ENCODE results near the gene NRXN3.
A peak's percentile ranks its signal among the peaks of the same experiment; 100 is the strongest.
"Not testable (repeated sequence)": the region's sequence is repeated elsewhere in the genome, so short reads cannot be mapped to it uniquely, and the experiment has no call there.

NRXN3 gene

DNA sequence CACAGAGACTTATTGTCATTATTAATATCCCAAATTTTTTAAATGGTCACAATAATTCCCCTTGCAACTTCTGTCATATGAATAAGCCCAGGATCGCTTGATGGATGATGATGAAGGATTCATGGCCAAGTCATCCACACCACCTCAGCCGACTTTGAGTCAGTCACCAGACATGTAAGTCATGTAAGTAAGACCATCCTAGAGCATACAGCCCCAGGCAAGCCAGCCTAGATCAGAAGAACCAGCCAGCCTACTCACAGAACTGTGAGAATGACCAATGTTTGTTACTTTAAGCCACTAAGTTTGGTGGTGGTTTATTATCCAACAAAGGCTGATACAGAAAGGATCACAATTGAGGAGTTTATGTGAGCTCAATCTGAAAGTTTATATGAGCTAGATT is 341.8 kb downstream of the NRXN3 start:
- in situ Hi-C loops (cut with MboI; ENCODE audit: low pct_unique_long_range_greater_than_20kb, low sequenced_read_pairs) = no loop called here
- no peak for DNase-seq

DNA sequence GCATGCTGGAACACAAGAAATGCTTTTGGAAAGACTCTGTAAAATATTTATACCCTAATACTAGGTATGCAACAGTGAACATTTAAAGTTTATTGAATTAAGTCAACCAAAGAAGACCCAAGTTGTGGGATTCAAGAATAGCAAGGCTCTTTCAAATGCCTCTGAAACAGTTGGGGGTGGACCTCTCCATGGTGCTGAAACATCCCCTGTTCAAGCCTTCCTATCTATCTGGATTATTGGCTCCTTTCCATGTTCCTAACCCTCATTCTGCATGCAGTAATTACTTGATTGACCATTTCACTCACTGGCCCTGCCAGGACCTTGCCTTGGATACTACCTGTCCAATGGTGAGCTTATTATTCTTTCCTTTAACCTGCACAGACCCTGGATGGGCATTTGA is 349.7 kb downstream of the NRXN3 start:
- peak; percentile 20 for DNase-seq
- in situ Hi-C loops (cut with MboI; ENCODE audit: low pct_unique_long_range_greater_than_20kb, low sequenced_read_pairs) = no loop called here

DNA sequence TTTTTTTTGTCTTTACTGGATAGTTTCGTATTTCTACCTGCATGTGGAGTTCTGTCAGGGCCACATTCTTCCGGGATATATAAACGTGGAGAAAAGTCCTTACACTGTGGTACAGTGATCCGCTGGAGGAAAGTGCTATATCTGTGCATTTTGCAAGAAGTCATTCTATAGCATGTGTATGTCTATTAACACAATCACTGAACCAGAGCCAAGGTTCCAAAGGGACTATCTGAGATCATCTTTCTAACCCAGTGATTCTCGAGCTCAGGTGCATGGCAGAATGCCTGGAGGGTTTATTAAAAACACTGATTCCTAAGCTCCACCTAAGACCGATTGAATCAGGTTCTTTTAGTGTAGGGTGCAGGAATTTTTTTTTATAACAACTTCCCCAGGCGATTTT is 354.0 kb downstream of the NRXN3 start:
- no peak for DNase-seq
- in situ Hi-C loops (cut with MboI; ENCODE audit: low pct_unique_long_range_greater_than_20kb, low sequenced_read_pairs) = no loop called here

DNA sequence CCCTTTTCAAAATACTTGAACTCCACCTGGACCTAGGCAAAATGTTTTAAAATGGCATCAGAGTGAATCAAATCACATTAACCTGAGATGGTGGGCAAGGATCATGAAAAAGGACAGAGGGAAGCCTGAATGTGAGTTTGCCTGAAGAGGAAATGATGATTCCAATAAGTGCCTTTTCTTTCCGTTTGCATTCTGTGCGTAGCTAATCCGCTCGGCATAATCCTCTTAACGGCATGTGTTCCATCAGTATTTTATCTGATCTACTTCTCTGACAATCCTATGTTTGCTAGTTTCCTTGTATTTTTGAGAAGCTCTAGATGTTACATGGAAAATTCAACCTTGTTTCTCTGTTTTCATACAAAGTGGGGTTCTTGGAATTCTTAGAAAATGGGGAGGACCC is 354.6 kb downstream of the NRXN3 start:
- no peak for DNase-seq
- in situ Hi-C loops (cut with MboI; ENCODE audit: low pct_unique_long_range_greater_than_20kb, low sequenced_read_pairs) = no loop called here

DNA sequence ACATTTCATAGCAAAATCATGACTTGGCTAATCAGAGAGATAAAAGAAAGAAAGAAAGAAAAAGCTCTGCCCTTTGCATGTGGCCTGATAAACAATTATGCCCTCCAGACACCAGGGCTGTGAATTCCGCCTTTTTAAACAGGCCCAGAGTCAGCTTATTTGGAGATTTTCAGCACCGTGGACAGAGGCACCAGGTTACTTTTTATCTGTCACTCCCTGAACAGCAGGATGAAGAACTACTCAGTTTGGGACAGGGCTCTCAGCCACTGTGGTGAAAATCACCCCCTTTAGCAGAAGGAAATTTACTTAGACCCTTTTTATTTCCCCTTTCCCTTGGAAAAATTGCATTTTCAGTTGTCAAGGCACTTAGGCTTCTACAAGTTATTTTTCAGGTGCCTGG is 359.9 kb downstream of the NRXN3 start:
- peak; percentile 29 for DNase-seq
- in situ Hi-C loops (cut with MboI; ENCODE audit: low pct_unique_long_range_greater_than_20kb, low sequenced_read_pairs) = no loop called here

DNA sequence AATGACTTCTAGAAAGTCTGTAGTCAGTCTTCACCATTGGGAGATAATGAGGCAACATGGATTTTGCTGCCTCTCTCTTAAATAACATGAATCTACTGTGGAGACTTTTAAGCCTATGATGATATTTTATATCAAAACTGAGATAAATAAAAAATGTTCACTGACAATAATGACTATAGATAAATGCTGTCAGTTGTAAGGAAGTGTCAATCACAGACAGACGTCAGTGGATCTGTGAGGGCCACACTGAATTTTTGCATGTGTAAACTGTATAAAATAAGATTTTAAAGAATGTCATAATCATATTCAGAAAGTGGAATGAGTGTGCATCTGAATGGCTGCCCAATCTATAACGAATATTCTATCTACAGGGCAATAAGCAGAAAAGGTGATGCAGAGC is 364.0 kb downstream of the NRXN3 start:
- in situ Hi-C loops (cut with MboI; ENCODE audit: low pct_unique_long_range_greater_than_20kb, low sequenced_read_pairs) = no loop called here

DNA sequence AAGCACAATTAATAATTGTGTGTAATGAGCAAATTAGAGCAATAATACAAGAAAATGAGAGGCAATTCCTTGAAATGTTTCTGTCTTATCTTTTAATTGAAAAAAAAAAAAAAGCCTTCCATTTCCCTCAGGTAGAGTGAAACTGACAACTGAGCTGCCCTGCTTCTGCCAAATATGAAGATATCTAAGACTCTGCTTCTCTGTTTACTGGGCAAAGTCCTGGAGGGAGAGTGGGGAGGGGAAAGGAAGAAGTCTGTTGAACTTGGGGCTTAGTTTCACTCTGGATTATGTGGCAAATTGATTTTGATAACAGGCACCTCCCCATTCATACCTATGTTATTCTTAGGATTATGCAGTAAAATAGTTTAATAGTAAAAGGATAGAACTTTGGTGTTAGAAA is 364.9 kb downstream of the NRXN3 start:
- no peak for DNase-seq
- in situ Hi-C loops (cut with MboI; ENCODE audit: low pct_unique_long_range_greater_than_20kb, low sequenced_read_pairs) = no loop called here

More for the DNA sequence above, 364.0 kb downstream of the NRXN3 start:
- DNase-seq = no peak

DNA sequence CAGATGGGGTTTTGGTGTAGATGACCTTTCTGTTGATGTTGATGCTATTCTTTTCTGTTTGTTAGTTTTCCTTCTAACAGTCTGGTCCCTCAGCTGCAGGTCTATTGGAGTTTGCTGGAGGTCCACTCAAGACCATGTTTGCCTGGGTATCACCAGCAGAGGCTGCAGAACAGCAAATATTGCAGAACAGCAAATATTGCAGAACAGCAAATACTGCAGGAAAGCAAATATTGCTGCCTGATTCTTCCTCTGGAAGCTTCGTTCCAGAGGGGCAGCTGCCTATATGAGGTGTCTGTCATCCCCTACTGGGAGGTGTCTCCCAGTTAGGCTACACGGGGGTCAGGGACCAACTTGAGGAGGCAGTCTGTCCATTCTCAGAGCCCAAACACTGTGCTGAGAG is 371.6 kb downstream of the NRXN3 start:
- in situ Hi-C loops (cut with MboI; ENCODE audit: low pct_unique_long_range_greater_than_20kb, low sequenced_read_pairs); DNase-seq: not testable (repeated sequence)

DNA sequence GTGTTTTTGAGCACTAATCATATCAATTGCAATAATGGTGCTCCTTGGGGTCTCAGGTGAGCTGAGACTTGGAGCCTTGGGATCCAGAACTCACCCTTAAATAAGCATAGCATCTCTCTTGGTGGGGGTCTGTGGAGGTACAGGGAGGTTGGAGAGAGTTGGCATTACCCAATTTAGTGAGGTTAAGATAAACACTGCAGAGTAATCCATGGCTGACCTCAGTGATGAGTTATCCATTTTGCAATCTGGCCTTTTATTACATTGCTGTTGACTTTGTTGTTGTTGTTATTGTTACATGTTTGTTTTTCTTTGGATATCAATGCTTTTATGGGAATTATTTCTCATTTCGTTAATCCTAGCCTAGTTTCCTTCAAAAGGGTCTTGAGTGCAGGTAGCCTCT is 373.3 kb downstream of the NRXN3 start:
- DNase-seq = no peak
- in situ Hi-C loops (cut with MboI; ENCODE audit: low pct_unique_long_range_greater_than_20kb, low sequenced_read_pairs) = no loop called here

DNA sequence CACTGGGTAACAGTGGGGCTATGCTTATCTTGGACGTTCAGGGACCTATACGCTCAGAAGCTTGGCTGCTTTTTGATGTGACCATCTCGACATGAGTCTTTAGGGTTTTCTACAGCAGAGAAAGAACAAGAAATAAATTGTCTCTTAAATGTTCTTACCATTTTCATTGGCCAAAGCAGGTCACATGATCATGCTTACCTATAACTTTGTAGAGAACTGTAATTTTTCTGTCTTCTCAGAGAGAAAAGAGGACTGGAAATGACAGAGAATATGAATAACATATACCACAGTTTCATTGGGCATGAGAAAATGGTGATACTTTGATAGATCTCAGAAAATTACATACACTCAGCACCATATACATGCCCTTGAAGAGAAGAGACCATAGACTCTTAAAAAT is 390.9 kb downstream of the NRXN3 start:
- in situ Hi-C loops (cut with MboI; ENCODE audit: low pct_unique_long_range_greater_than_20kb, low sequenced_read_pairs) = no loop called here
- DNase-seq = no peak

DNA sequence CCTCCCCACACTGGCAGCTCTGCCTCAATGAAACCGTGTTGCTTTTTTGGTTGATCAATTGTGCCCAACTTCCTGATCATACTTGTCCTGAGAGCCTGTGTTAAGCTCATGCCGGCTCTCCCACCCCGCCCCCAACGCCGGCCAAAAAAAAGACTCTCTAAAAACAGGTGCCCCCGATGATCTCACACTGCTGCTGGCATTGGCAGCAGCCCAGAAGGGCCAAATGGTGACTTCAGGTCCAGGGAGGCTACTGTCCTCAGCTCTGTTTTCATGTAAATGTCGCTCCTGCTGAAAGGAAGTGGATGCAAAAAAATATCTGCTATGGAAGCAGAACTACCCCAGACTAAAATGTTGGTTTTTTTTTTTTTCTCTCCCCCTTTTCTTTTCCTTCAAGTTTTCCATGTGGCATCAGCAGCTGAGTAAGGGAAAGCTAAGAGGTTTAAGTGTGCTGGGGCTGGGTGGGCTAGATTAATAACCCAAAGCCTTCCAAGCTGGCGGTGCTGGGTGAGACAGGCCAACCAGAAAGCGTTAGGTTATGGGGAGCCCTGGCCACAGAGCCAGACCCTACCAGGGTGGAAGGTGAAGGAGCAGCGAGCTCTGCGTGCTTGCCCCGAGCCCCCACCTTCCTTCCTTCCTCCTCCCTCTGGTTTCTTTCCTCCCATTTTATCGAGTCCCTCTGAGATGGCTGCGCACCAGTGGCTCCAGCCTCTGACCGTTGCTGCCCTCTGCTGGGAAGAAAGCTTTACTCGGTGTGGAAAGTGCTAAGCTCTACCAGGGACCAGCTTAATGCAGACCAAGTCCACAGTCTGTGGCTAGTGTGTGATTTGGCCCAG is 396.1 kb downstream of the NRXN3 start:
- in situ Hi-C loops (cut with MboI; ENCODE audit: low pct_unique_long_range_greater_than_20kb, low sequenced_read_pairs) = no loop called here
- DNase-seq = peak; percentile 79

DNA sequence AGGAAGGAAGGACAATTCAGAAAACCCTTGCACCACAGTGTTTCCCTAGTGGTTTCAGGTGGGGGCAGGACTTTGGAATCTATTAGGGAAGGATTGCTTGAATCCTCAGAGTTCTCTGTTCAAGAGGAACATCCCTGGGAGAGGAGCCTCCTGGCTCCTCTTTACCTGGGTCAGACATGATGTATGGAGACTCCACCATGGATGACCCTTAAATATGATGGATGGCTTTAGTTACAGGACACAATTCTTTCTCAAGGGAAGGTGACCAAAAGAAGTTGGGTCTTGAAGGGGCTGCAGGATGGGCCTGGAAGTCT is 396.6 kb downstream of the NRXN3 start:
- in situ Hi-C loops (cut with MboI; ENCODE audit: low pct_unique_long_range_greater_than_20kb, low sequenced_read_pairs) = no loop called here
- no peak for DNase-seq

DNA sequence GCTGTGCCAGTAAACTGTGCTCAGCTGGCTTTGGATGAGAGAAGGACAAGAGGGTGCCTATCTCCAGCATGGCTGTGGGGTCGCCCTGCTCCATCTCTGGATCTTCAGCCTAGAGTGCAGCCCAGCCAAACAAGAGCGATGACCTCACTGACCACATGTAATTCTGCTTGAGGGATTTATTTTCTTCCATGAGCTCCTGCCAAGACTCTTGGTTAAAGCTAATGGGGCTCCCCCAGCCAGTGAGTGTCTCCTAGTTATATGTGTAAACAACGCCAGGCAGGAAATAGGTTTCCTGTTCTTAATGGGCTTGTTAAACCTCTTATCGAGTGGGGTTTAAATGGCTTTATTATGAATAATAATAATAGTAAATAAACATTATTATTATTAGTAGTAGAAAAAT is 397.2 kb downstream of the NRXN3 start:
- DNase-seq = no peak
- in situ Hi-C loops (cut with MboI; ENCODE audit: low pct_unique_long_range_greater_than_20kb, low sequenced_read_pairs) = no loop called here

DNA sequence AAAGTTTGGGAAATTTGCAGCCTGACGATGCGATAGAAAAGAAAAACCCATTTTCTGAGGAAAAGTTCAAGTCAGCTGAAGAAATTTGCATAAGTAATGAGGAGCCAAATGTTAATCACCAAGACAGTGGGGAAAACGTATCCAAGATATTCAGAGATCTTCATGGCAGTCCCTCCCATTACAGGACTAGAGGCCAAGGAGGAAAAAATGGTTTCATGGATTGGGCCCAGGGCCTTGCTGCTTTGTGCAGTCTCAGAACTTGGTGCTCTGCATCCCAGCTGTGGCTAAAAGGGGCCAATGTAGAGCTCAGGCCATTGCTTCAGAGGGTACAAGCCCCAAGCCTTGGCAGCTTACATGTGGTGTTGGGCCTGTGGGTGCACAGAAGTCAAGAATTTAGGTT is 403.6 kb downstream of the NRXN3 start:
- DNase-seq; in situ Hi-C loops (cut with MboI; ENCODE audit: low pct_unique_long_range_greater_than_20kb, low sequenced_read_pairs): not testable (repeated sequence)

DNA sequence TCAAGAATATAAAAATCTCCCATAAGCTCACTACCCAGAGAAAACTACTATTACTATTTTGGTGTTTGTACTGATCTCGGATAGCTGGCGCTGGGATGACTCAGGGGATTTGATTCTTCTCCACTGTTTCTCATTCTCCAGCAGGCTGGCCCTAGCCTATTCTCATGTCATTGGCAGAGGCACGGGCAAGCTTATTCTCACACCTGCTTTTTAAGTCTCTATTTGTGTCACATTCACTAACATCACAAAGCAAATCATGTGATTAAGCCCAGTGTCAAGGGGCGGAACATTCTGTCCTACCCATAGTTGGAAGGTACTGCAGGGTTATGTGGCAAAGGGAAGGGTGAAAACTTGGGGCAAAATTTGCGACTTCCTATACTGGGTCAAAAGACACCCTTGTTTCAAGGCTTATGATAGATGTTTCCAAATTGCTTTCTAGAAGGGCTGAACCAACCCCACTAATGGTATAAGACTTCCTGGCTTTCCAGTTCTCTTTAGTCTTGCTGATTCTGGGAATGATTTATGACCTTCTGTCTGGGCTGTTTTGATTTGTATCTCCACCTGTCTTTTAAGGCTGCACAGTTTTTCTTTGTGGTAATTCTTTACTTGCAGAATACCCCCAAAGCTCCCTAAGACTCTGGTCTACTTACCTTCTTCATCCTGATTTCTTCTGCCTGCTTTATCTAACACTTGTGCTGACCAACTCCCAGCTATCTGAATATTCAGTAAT is 406.4 kb downstream of the NRXN3 start:
- no peak for DNase-seq
- in situ Hi-C loops (cut with MboI; ENCODE audit: low pct_unique_long_range_greater_than_20kb, low sequenced_read_pairs) = no loop called here

DNA sequence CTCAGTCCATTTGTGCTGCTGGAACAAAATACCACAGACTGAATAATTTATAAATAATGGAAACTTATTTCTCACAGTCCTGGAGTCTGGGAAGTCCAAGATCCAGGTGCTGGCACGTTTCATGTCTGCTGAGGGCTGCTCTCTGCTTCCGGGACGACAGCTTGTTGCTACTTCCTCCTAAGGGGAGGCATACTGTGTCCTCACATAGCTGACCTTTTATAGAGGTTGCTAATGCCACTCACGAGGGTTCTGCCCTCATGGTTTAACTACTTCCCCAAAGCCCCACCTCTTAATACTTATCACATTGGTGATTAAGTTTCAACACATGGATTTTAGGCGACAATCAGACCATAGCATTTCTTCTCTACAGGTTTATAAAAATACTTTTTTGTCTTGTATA is 411.1 kb downstream of the NRXN3 start:
- in situ Hi-C loops (cut with MboI; ENCODE audit: low pct_unique_long_range_greater_than_20kb, low sequenced_read_pairs) = no loop called here
- no peak for DNase-seq

DNA sequence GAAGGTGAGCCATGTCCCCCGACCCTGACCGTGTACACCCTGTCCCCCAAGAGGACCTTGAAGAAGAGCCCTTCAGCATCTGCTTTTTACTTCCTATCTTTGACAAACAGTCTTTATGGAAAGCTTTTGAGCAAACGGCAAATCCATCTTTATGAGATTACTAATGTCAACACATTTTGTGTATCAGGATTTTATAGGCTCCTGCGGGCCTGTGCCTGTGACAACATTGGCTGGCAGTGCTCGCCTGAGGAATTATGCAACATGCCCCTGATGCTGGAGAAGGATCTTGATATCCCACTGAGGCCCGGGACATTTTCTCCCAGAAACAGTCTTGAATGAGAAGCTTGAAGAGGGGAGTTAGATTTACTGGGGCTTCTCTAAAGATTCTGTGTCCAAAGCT is 416.5 kb downstream of the NRXN3 start:
- in situ Hi-C loops (cut with MboI; ENCODE audit: low pct_unique_long_range_greater_than_20kb, low sequenced_read_pairs) = no loop called here
- no peak for DNase-seq

DNA sequence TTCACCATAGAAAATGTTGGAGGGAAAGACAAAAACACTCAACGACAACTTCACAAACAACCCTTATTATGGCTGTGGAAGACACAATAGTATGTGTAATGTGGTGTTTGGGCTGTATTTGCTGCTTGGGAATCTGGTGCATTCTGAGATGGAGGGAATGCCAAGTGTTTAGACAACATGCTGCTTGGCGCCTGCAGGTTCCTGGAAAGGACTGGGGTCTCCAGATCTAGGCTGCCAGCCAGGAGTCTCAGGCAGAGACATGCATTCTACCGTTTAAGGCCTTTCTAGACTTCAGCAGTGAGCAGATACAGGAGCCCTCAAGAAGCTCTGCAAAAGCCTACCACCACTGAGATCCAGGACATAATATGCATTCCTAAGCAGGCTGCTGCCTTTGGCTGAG is 418.7 kb downstream of the NRXN3 start:
- no peak for DNase-seq

DNA sequence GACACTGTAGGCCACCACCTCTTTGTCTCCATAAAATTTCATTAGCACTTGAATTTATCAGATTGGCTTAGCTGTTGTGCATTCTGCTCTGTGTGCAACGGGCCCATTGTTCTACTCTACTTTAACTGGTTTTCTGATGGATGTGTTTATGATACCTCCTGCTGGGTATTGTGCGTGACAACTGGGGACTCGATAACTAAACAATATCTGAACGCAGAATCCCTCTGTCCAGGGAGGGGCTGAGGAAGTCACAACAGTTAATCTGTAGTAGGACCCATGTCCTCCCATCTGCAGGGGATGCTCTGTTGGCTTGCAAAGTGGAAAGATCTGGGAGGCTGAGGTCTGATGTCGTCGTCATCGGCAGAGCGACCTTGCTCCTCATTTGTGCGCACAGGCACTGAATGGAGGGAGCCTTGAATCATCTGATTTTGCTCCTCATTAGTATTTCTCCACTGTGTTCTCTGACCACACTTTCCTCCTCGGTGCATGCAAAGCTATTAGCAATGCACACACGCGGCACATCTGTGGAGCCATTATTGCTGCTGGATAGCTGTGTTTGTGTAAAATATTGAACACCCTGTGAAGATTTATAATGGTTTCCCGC is 422.5 kb downstream of the NRXN3 start:
- in situ Hi-C loops (cut with MboI; ENCODE audit: low pct_unique_long_range_greater_than_20kb, low sequenced_read_pairs) = no loop called here
- no peak for DNase-seq

More for the DNA sequence above, 418.7 kb downstream of the NRXN3 start:
- in situ Hi-C loops (cut with MboI; ENCODE audit: low pct_unique_long_range_greater_than_20kb, low sequenced_read_pairs) = no loop called here

DNA sequence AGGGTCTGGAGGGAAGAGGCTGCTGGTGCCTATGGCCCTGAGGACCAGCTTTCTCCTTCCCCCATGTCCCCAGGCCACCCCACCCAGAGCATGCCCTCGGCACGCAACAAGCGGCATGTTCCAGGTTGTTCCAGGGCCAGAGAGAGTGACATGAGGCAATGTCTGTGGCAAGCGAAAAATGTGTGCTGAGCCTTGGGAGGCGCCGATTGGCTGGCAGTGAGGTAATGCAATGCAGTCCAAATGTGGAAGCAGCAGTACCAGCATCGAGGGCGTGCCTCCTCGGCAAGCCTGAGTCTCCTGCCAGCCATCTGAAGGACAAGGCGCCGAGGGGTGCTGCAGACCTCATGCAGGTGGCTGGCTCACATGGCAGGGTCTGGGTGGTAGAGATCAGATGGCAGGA is 423.8 kb downstream of the NRXN3 start:
- no peak for DNase-seq
- in situ Hi-C loops (cut with MboI; ENCODE audit: low pct_unique_long_range_greater_than_20kb, low sequenced_read_pairs) = no loop called here
